OCI-LY3 (cell line): Measurements from ENCODE around the gene PGP.

ENCODE experiments used
- H2AFZ ChIP-seq: fragments of 200-600, 300-600 bp; shearing (Covaris generic); 2 replicates; pipeline ENCODE4 v1.6.0; 2014; ENCODE audit warnings: antibody characterized with exemption, low read depth, low read length
- H3K27ac ChIP-seq: fragments of 200-600, 300-600 bp; sonication (generic); 2 replicates; pipeline ENCODE4 v1.5.1; 2014; ENCODE audit warnings: mild to moderate bottlenecking, low read length, moderate library complexity, mixed read lengths
- H3K27me3 ChIP-seq: fragments of 200-600, 300-600 bp; sonication (generic); 2 replicates; pipeline ENCODE4 v1.6.1; 2014; ENCODE audit warnings: low read depth, low read length, mixed read lengths
- H3K36me3 ChIP-seq: fragments of 200-600, 300-600 bp; sonication (generic); replicated peaks from 2 replicates; pipeline ENCODE3; 2014; ENCODE audit warnings: low read depth, low read length, mixed read lengths
- H3K4me1 ChIP-seq: fragments of 300-600, 200-600 bp; sonication (generic); 2 replicates; pipeline ENCODE4 v1.6.1; 2014; ENCODE audit warnings: low read length, mixed read lengths
- H3K4me2 ChIP-seq: fragments of 200-600, 300-600 bp; sonication (generic); 2 replicates; pipeline ENCODE4 v1.6.1; 2014; ENCODE audit warnings: low read length, mixed read lengths
- H3K4me3 ChIP-seq: fragments of 300-600, 200-600 bp; sonication (generic); 2 replicates; pipeline ENCODE4 v1.5.1; 2014; ENCODE audit warnings: antibody characterized with exemption, mild to moderate bottlenecking, low read length, moderate library complexity
- H3K79me2 ChIP-seq: fragments of 300-600, 200-600 bp; shearing (Covaris generic); 2 replicates; pipeline ENCODE4 v1.6.1; 2014; ENCODE audit warnings: mild to moderate bottlenecking, low read length, mixed read lengths
- H3K9ac ChIP-seq: fragments of 300-600, 200-600 bp; shearing (Covaris generic); 2 replicates; pipeline ENCODE4 v1.6.0; 2014; ENCODE audit warnings: mild to moderate bottlenecking, low read length, moderate library complexity
- H3K9me3 ChIP-seq: fragments of 200-600, 300-600 bp; shearing (Covaris generic); 2 replicates; pipeline ENCODE4 v1.6.1; 2014; ENCODE audit warnings: low read length, mixed read lengths; ENCODE audit not compliant: insufficient read depth
- H4K20me1 ChIP-seq: fragments of 200-600, 300-600 bp; sonication (generic); 2 replicates; pipeline ENCODE4 v1.6.1; 2016; ENCODE audit warnings: low read length, mixed read lengths; ENCODE audit not compliant: insufficient read depth
- CTCF ChIP-seq: fragments of 200-600, 300-600 bp; sonication (generic); IDR thresholded peaks from 2 replicates; pipeline ENCODE4 v1.5.1; 2014; ENCODE audit warnings: antibody characterized with exemption, low read length, low read depth
- EZH2phosphoT487 ChIP-seq: fragments of 200-600 bp; shearing (Covaris generic); IDR thresholded peaks from 2 replicates; pipeline ENCODE4 v1.6.1; 2018; ENCODE audit warnings: antibody characterized with exemption, mixed run types, low read depth

The PGP gene

GRCh38 chr16:2194852-2195321 is 19.8 kb downstream of the PGP start:
- H3K9ac ChIP-seq: no peak overlapping the region

GRCh38 chr16:2194166-2194834 is 20.3 kb downstream of the PGP start:
- H3K27ac ChIP-seq: no peak overlapping the region
- H3K9ac ChIP-seq: no peak overlapping the region
- H3K9me3 ChIP-seq: no peaks in the 10 kb centered on the region
- TF ChIP-seq CTCF (no peak), EZH2phosphoT487 (no peak)
- H2AFZ ChIP-seq: no peak overlapping the region
- H3K27me3 ChIP-seq: peaks cover 42% of the 10 kb centered on the region
- H3K36me3 ChIP-seq: no peaks in the 10 kb centered on the region
- H3K4me1 ChIP-seq: peaks cover 5% of the 10 kb centered on the region; the same call in 1 of the 2 replicates
- no peak overlapping the region for H3K4me3 ChIP-seq
- no peak overlapping the region for H3K4me2 ChIP-seq
- H3K79me2 ChIP-seq: no peaks in the 10 kb centered on the region
- no peaks in the 10 kb centered on the region for H4K20me1 ChIP-seq

More at GRCh38 chr16:2194852-2195321, 19.8 kb downstream of the PGP start:
- Histone ChIP-seq H3K27me3 (peaks cover 42% of the 10 kb centered on the region), H3K4me1 (peaks cover 5% of the 10 kb centered on the region; the same call in 1 of the 2 replicates), H3K36me3 (no peaks in the 10 kb centered on the region), H3K4me3 (peak overlapping the region; percentile 68), H2AFZ (no peak overlapping the region), H3K79me2 (no peaks in the 10 kb centered on the region), H4K20me1 (no peaks in the 10 kb centered on the region), H3K27ac (no peak overlapping the region), H3K9me3 (no peaks in the 10 kb centered on the region), H3K4me2 (peak overlapping the region; percentile 64)
- TF ChIP-seq EZH2phosphoT487 (no peak), CTCF (peak; percentile 54)

- H3K9ac ChIP-seq: no peak overlapping the region
- H3K4me2 ChIP-seq: no peak overlapping the region
- H2AFZ ChIP-seq: no peak overlapping the region
- no peaks in the 10 kb centered on the region for H3K36me3 ChIP-seq
- H4K20me1 ChIP-seq: no peaks in the 10 kb centered on the region
- peaks cover 22% of the 10 kb centered on the region for H3K27me3 ChIP-seq
- H3K79me2 ChIP-seq: no peaks in the 10 kb centered on the region
- no peak overlapping the region for H3K4me3 ChIP-seq
- TF ChIP-seq CTCF: no peak
- TF ChIP-seq EZH2phosphoT487: no peak
- H3K4me1 ChIP-seq: peaks cover 5% of the 10 kb centered on the region; the same call in 1 of the 2 replicates
- no peaks in the 10 kb centered on the region for H3K9me3 ChIP-seq
- no peak overlapping the region for H3K27ac ChIP-seq
Measured at GRCh38 chr16:2191446-2191706, 23.3 kb downstream of the PGP start.

- peaks cover 5% of the 10 kb centered on the region; the same call in 1 of the 2 replicates for H3K4me1 ChIP-seq
- no peak for TF ChIP-seq EZH2phosphoT487
- TF ChIP-seq CTCF: no peak
- peak overlapping the region; percentile 46; the same call in 1 of the 2 replicates for H2AFZ ChIP-seq
- H3K79me2 ChIP-seq: no peaks in the 10 kb centered on the region
- no peak overlapping the region for H3K4me2 ChIP-seq
- H3K9me3 ChIP-seq: no peaks in the 10 kb centered on the region
- no peak overlapping the region for H3K9ac ChIP-seq
- H3K27ac ChIP-seq: no peak overlapping the region
- no peak overlapping the region for H3K4me3 ChIP-seq
- H3K36me3 ChIP-seq: no peaks in the 10 kb centered on the region
- no peaks in the 10 kb centered on the region for H4K20me1 ChIP-seq
- H3K27me3 ChIP-seq: peaks cover 19% of the 10 kb centered on the region
Measured at GRCh38 chr16:2190659-2191445, 23.8 kb downstream of the PGP start.
